GM23248 (cell line): ENCODE results near the gene EHBP1.

ENCODE experiments used
- EZH2 ChIP-seq: fragments of 200-600 bp; sonication (generic); IDR thresholded peaks from 2 replicates; pipeline ENCODE4 v1.6.1; 2018; ENCODE audit warnings: antibody characterized with exemption, mild to moderate bottlenecking; ENCODE audit not compliant: insufficient read depth, poor library complexity, severe bottlenecking
- EZH2phosphoT487 ChIP-seq: fragments of 200-600 bp; sonication (generic); IDR thresholded peaks from 2 replicates; pipeline ENCODE4 v1.6.1; 2018; ENCODE audit warnings: antibody characterized with exemption, moderate library complexity, mild to moderate bottlenecking, low read depth; ENCODE audit not compliant: insufficient read depth

GRCh38 chr2:63051042-63051794 is 345.7 kb downstream of the EHBP1 start:
- no peak for TF ChIP-seq EZH2
- TF ChIP-seq EZH2phosphoT487, result no peak
